Left ventricle myocardium superior (tissue), 1 donor: ENCODE results near the gene TMEM150A. TPM values are rescaled to one million over a fixed set of nuclear protein-coding genes. Genes with fewer than 3 reads are reported as not detected.
"Not testable (repeated sequence)": the region's sequence is repeated elsewhere in the genome, so short reads cannot be mapped to it uniquely, and the experiment has no call there.

Experiments
- ATAC-seq: fragments of 200-7000 bp; cut with Tn5 transposase; one replicate; pipeline ENCODE4 v1.9.1; 2020; ENCODE audit warnings: mild to moderate bottlenecking, moderate library complexity
- DNase-seq: peaks from one replicate; pipeline ENCODE4 v3.0.0-alpha.2; 2020
- intact Hi-C: fragments of 100-400 bp; cut with micrococcal nuclease; formaldehyde crosslinking; loops from one replicate; pipeline ENCODE4 v1.11.0; 2022
- total RNA-seq: library from RNA; stranded (reverse); fragmentation: NEBNext Ultra II Directional; extraction: Animal tissue kit (Norgen Biotek cat#: 25700); gene quantifications from one replicate; pipeline ENCODE4 v1.2.1, GENCODE V29; 2021
- donor health status: DM: no; HTN: yes; CAD: no; lungs with severe emphysema.

TMEM150A gene
- total RNA-seq, 1 donor from 2014 or later, result 14.9 TPM

DNA sequence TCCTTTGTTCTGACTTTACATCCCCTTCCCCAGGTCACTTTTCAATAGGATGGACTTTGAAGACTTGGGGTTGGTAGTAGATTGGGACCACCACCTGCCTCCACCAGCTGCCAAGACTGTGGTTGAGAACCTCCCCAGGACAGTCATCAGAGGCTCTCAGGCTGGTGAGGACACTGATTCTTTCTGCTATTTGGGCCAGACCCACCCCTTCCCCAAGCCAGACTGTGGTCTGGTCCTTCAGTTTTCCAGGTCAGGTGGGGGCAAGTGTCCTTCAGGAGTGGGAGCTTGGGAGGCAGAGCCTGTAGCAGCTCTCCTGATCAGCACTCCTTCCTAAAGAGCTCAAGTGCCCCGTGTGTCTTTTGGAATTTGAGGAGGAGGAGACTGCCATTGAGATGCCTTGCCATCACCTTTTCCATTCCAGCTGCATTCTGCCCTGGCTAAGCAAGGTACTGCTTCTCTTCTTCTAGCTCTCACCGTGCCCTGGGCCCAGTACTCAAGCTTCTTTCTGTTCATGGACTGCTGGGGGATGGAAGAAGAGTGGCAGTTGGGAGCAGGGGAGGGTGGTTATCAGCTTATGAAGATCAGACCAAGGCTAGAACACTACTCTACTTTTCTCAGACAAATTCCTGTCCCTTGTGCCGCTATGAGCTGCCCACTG is 5.9 kb downstream of the TMEM150A start:
- DNase-seq (no peak), ATAC-seq (no peak)
- intact Hi-C loops, result no loop called here

DNA sequence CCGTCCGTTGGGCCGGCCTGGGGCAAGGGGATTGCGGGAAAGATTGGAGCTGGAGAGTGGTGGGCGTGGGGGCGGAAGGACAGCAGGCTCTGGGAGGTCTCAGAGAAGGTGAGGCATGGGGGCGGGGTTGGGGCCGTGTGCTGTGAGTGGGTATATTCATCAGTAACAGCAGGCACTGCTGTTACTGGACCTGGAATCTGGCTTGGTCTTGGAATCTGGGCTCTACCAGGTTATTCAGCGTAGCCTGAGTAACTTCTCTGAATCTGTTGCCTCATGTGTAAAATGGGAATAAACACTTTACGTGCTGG is 6.5 kb downstream of the TMEM150A start:
- intact Hi-C loops, result no loop called here
- ATAC-seq (no peak), DNase-seq (no peak)

DNA sequence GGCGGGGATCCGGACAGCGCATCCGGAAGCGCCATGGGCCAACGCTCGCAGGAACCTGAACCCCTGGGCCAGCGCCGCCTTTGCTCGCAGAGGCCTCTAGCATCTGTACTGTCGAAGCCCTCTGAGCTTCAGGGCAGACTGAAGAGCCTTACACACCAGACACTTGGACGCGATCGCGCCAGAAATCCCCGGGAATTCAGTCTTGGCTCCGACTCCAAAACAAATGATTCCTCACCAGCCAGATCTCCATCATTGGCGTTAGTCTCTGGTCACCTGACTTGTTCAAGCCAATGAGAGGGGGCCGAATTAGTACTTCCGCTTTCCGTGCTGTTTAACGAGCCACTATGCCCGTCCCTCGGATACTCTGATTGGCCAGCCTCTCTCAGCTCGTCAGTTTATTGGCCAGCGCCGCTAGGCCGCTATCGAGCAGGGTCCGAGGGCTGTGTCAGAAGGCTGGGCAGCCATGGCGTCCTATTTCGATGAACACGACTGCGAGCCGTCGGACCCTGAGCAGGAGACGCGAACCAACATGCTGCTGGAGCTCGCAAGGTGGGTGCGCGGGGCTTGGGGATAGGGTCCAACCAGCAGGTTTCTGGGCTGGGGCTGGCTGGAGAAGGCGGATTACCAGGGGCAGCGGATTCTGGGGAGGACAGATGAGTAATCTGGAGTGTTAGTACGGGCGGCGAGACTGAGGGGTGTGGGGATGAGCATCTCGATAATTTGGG is 7.0 kb downstream of the TMEM150A start, which contains the start of gene RNF181:
TSS of gene RNF181 (plus strand) at position 445 of the 725 bp plus-strand sequence. CDS start at position 464, 19 bp downstream.
- DNase-seq (peak; percentile 94), ATAC-seq (peak; percentile 95)
- intact Hi-C loops, result no loop called here

DNA sequence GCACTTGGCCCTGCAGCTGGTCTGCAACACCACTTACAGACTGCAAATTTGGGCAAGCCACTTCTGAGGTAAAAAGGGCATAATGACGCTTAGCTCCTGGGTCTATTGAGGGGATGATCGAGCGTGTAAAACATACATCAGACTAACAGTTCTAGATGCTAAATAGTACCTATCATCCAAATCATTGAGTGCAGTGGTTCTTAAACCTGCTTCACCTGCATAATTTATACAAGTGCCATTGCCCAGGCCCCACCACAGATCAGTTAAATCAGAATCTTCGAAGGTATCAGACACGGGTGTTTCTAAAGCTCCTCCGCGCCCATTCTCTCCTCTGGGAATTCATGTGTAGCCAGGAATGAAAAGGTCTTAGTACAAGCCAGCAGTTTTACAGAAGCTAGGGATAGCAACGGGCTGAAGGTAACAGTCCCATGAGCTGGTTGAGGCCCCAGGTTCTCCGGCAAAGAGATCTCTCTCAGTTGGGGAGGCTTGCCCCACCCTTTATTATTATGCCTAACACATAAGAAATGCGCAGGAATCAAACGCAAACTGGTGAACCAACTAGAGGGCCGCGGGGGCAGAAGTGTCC is 7.7 kb downstream of the TMEM150A start:
- DNase-seq, result no peak
- intact Hi-C loops, result no loop called here
- no peak for ATAC-seq

DNA sequence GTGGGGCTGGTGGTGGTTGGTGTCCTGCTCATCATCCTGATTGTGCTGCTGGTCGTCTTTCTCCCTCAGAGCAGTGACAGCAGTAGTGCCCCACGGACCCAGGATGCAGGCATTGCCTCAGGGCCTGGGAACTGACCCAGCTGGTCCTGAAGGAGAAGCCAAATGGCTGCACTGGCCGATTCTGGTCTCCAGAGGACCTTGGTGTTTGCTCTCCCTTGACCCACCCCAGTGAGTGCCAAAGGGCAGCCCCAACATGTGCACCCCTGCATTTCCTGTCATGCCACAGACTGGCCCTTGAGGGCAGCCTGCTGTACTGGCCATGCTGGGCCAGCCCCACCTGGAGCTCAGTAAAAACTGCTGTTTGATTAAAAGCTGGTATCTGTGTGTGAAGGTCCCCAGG is 9.5 kb downstream of the TMEM150A start:
- DNase-seq (no peak), ATAC-seq (no peak)
- intact Hi-C loops, result no loop called here

DNA sequence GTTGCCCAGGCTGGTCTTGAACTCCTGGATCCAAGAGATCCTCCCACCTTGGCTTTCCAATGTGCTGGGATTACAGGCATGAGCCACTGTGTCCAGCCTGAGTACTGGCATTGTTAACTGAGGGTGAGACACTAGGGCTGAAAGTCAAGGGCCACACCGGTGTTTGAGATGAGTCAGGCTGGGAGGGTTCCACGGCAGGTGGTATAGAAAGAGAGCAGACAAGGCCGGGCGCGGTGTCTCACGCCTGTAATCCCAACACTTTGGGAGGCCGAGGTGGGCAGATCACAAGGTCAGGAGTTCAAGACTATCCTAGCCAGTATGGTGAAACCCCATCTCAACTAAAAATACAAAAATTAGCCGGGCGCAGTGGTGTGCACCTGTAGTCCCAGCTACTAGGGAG is 10.2 kb downstream of the TMEM150A start:
- DNase-seq, intact Hi-C loops: not testable (repeated sequence)

DNA sequence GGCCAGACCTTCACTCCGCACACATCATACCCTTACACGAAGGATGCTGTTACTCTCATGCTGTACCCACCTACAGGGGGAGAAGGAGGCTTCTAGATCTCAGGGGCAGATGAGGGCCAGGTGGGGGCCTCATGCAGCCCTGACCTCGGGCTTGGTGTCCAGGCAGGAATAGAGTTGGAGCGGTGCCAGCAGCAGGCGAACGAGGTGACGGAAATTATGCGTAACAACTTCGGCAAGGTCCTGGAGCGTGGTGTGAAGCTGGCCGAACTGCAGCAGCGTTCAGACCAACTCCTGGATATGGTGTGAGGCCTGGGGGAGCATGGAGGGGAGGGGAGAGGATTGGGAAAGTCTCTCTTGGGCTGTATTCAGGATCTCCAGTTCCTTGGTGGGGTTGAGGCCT is 10.9 kb downstream of the TMEM150A start:
- no peak for ATAC-seq
- intact Hi-C loops, result no loop called here
- DNase-seq, result no peak

More for the DNA sequence above, 10.2 kb downstream of the TMEM150A start:
- ATAC-seq, result not testable (repeated sequence)

DNA sequence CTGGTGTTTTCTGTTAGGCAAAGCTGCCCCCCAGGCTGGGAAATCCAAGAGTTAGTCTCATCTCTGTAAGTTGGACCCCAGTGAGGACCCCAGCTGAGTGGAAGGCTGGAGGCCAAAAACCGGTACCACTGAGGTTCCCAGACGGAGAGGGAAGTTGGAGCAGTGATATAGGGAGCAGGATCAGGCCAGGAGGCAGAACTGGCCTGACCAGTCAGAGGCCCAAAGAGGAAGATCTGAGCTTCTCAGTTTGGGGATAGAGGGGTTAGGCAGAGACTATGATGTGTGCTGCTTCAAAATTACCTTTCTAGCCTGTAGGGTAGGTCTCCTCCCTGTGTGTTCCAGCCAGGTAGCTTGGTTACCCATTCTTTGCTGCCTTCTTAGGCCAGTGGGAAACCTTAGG is 11.5 kb downstream of the TMEM150A start:
- intact Hi-C loops, result no loop called here
- DNase-seq, result no peak

DNA sequence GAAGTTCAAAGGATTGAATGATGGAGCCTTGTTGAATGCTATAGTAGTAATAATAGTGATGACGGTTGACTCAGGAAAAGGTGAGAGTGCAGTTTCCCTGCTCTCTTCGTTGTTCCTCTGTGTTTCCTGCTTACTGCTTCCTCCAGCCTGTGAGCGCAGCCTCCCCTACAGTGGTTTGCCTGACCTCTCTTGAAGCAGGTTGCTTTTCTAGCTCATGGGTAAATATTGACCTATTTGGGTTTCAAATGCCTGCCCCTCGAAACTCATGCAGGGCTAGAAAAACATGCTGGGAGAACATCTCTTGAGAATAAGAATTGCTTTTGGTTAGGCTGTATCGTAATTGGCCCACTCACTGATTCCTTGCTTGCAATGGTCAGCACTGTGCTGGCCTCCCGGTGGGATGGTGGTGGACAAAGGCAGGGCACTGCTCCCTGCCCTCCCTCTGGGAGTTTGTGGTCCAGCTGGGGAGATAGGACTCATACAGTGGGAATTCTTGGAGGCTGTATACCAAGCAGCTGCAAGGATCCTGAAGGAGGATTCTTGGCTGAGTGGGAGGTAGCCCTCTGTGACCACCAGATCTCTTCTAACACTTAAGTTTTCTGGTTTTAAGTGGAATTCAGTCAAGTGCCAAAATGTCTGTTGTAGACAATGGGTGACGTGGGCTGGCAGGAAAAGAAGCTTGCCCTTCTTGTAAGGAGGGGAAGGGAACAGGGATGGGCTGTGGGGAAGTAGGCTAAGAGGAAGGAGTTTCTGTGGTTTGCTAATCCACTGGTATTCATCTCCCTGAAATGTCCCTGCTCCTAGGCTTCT is 12.3 kb downstream of the TMEM150A start:
- intact Hi-C loops, result no loop called here
- ATAC-seq (peak; percentile 38), DNase-seq (peak; percentile 50)

More for the DNA sequence above, 11.5 kb downstream of the TMEM150A start:
- ATAC-seq, result no peak

DNA sequence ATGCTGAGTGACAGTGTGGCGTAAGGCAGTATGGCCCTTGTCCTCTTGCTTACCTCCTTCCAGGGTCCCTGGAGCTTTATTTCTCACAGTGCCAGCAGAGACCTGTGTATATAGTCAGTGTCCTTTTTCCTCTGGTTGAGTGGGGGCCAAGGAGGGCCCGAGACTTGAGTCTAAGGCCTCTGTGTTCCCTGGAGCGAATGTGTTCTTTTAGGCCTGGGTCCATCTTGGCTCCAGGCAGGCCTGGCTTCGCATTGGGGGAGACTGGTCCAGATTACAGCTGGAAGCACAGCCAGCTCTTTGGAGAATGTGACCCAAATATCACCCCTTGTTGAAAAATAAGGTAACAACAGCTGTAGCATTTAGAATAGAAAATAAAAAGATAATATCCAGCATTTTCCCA is 13.3 kb downstream of the TMEM150A start:
- peak; percentile 66 for DNase-seq
- intact Hi-C loops, result no loop called here
- peak; percentile 35 for ATAC-seq

DNA sequence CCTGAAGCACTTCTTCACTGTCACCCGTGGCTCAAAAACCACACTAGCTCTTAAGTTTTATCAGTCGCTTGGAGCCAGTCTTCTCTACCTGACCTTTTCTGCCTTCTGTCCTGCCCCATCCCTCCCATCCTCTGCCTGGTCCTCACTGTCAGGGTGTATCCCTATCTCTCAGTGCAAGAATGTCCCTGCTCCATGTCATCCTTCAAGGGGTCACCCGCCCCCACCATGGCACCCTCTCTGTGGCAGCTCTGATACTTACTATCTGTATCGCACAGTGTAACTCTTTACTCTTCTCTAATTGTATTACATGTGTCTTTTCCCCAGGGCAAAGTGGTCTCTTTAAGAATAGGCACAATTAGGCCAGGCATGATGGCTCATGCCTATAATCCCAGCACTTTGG is 13.9 kb downstream of the TMEM150A start:
- intact Hi-C loops, result no loop called here
- ATAC-seq, result no peak

DNA sequence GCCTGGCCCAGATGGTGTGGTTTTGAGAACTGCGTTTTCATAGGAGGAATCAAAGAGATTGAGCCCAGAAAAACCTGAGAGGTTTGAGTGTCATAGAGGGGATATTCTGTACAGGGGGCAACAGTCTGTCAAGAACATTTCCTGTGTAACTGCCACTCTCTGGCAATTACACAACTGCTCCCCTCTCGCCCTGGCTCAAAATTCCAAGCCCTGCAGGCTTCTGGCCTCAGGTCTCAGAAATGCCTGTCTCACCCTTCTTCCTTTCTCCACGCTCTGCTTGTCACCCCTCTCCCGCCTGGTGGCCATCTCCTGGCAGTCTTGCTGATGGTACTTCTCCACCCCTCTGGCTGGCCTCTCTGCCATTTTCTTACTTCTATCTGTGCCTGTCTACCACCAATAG is 14.3 kb downstream of the TMEM150A start:
- ATAC-seq (no peak), DNase-seq (no peak)
- intact Hi-C loops, result no loop called here

More for the DNA sequence above, 13.9 kb downstream of the TMEM150A start:
- no peak for DNase-seq

DNA sequence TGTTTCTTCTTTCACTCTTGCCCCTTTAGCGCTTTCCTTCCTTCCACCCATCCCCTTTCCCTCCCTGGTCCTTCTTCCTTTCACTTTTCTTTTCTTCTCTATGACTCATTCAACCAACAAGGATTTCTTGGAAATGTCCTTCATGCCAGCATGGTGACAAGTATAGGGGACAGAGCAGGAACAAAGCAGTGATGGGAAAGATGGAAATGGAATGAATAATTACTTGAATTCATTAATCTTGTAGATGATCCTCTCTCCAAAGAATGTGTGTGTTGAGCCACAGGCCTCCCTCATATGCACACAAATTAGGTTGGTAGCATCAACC is 16.8 kb downstream of the TMEM150A start:
- DNase-seq, result no peak
- intact Hi-C loops, result no loop called here
- no peak for ATAC-seq

DNA sequence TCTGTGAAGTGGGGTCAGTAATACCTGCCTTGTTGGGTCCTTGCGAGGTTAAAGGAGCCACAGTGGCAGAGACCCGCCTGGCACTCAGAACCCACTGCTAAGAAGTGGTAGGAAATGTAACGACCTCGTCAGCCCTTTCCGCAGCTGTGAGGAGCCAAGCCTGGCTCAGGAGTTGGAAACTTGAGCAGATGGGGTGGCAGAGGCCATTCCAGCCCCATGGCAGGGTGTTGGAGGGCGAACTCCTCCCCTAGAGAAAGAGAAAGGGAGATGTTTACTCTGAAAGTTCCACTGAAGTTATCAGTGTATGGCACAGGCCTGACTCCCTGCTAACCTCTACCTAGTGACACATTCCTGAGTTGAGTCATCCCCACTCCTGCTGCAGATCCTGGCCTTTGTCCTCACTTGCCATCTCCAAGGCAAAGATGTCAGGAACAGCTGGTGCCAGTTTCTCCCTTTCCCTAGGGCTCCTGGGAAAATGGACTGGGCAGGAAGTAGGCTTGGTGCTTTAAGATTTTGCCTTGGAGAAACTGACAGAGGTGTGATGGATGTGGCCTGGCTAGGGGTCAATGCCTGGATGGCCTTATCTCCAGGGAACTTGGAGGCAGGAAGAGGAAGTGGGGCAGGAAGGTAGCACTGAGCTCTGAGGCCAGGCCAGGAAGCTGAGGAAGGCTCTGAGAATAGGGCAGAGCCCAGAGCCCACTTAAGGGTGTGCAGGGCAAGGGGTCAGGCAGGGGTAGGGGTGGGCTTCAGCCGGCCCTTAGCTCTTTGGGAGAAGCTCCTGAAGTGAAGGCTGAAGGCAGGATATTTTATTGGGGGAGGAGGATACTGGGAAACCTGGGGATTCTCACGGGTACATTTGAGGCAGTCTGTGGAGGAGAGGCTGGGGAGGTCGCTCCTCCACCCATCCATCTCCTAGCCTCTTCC is 17.4 kb downstream of the TMEM150A start:
- peak; percentile 60 for ATAC-seq
- intact Hi-C loops, result no loop called here
- DNase-seq, result no peak

DNA sequence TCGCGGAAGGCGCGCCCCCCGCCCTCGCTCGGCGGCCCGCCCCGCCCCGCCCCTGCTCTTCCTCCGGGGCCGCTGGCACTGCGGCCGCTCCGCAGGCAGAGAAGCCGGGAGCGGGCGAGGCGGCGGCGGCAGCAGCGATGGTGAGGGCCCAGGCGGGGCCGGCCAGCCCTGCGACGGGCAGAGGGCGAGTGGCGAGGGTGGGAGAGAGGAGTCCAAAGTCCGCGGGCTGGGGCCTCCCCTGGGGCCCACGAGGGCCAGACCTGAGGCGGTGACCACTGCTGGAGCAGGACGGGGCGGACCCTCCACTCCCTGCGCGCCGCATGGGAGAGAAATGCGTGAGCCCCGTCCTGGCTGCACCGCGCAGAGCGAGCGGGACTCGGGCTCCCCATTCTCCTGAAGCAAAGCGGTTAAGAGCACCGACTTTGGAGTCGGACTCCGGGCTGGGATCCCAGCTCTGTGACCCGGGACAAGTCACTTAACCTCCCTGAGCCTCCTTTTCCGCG is 18.1 kb downstream of the TMEM150A start, which contains the start of gene VAMP5:
TSS of gene VAMP5 (plus strand) at position 78 of the 503 bp plus-strand sequence. CDS start at position 138, 60 bp downstream.
- peak; percentile 72 for DNase-seq
- intact Hi-C loops, result no loop called here

DNA sequence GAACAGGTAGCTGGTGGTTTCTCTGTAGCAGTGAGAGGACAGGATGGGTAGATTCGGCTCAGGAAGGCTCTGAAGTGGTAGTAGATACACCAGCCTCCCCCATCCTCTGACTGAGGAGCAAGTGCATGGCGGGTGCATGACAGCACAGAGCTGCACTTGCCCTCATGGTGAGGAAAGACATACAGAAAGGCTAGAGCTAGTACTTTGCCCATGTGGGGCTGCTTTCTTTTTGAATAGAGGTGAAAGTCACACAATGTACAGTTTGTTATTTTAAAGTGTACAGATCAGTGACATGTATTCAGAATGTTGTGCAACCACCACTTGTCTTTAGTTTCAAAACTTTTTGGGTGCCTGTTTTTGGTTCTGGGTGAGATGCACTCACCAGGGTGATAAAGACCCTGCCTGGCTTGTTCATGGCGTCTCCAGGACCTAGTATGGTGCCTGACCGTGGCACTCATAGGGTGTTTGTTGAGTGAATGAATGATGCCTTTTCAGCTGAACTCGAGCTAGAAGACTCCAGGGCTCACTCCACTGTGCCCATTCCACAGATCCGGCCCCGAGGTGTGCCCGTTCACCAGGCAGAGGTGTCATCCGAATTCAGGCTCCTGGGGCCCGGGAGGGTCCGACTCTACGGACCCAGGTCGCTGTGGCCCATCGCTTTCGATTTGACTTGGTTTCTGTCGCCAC is 18.7 kb downstream of the TMEM150A start:
- ATAC-seq (no peak), DNase-seq (no peak)
- intact Hi-C loops, result no loop called here

More for the DNA sequence above, 18.1 kb downstream of the TMEM150A start, which contains the start of gene VAMP5:
- peak; percentile 70 for ATAC-seq

DNA sequence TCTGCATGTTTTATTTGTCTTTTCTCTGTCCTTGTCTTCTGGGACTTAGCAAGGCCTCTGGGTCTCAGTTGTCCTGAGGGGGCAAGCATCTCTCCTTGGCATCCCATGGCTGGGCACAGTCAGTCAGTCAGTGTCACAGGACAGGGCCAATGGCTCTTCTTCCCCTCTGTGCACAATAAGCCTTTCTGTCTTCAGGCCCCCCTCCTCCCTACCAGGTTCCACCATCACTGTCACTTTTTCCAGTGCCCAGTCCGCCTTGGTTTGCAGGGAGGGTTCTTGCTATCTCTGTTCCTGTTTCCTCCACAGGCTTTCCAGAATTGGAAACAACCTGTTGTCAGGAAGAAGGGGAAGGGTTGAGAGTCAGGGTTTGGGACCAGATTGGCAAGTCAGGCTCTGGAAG is 20.0 kb downstream of the TMEM150A start:
- intact Hi-C loops, result no loop called here
- ATAC-seq, result no peak
- no peak for DNase-seq

DNA sequence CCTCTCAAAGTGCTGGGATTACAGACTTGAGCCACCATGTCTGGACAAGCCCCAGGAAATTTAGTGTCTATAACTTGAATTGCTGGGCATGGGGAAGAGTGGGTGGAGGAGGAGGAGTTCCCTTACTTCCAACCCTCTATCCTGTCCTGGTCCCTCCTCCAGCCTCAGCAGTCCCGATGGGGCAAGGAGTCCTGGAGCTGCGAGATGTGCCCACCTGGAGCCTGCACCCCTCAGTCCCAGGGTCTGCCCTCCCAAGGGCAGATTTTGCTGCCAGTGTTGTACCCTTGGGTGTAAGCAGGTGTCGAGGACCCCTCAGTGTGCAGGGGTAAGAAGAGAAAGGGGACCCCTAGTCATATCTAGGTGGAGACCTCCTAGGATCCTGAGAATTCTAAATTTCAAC is 22.3 kb downstream of the TMEM150A start:
- DNase-seq, result no peak
- intact Hi-C loops, result no loop called here
- ATAC-seq, result no peak
